Endothelial cell of umbilical vein (primary cell): ENCODE data around the gene TRAPPC10. TPM values are rescaled to one million over a fixed set of nuclear protein-coding genes. Genes with fewer than 3 reads are reported as not detected.

Experiments used
- BruUV-seq: library from RNA; stranded (reverse); fragments of 400-500 nt; replicated peaks from 2 replicates; lab custom pipeline; 2021; lab: Mats Ljungman, UMichigan
- CTCF ChIA-PET: fragments of 300-600, 350-600 bp; sonication (Branson Sonifier 250); formaldehyde crosslinking; loops from one replicate; lab custom pipeline; 2021; ENCODE audit warnings: antibody characterized with exemption, inconsistent platforms; lab: Charles Lee
- POLR2A ChIA-PET: fragments of 300-600, 350-600 bp; sonication (Branson Sonifier 250); formaldehyde crosslinking; loops from one replicate; lab custom pipeline; 2021; ENCODE audit warnings: antibody characterized with exemption, inconsistent platforms; lab: Charles Lee
- DNase-seq: peaks from one replicate; pipeline ENCODE4 v3.0.0-alpha.2; 2011; ENCODE audit warnings: low read depth, low spot score
- FAIRE-seq: peaks from 2 replicates; lab custom pipeline; 2011; peaks lifted over from hg19 to GRCh38; lab: Jason Lieb, UNC
- H2AFZ ChIP-seq: 2 replicates; pipeline ENCODE4 v1.6.0; 2012; ENCODE audit warnings: low read depth, low read length, control low read depth, inconsistent platforms
- H3K27ac ChIP-seq: 2 replicates; pipeline ENCODE4 v1.5.1; 2011; ENCODE audit warnings: low read depth, mild to moderate bottlenecking, control low read depth, low read length, moderate library complexity; ENCODE audit not compliant: insufficient read depth
- H3K27me3 ChIP-seq, 2 experiments: 2 replicates each; pipeline versions ENCODE4 v1.6.0 to v1.6.1; 2011; ENCODE audit warnings: low read length in 2 of 2, mixed read lengths in 1 of 2; ENCODE audit not compliant: control insufficient read depth in 2 of 2, insufficient read depth in 2 of 2
- H3K36me3 ChIP-seq, 2 experiments: 2 replicates in 1 of 2; 3 replicates in 1 of 2; pipeline ENCODE4 v1.5.1; 2011; ENCODE audit warnings: low read length in 2 of 2, mild to moderate bottlenecking in 1 of 2, moderate library complexity in 1 of 2; ENCODE audit not compliant: control insufficient read depth in 2 of 2, insufficient read depth in 2 of 2; ENCODE audit errors: extremely low read depth in 1 of 2
- H3K4me1 ChIP-seq: 3 replicates; pipeline ENCODE4 v1.5.1; 2011; ENCODE audit warnings: mild to moderate bottlenecking, low read length; ENCODE audit not compliant: control insufficient read depth, insufficient read depth; ENCODE audit errors: extremely low read depth
- H3K4me2 ChIP-seq: 2 replicates; pipeline ENCODE4 v1.6.1; 2011; ENCODE audit warnings: low read length, control low read depth, mixed read lengths; ENCODE audit not compliant: insufficient read depth
- H3K4me3 ChIP-seq, 3 experiments: fragments of 200-600 bp in 1 of 3; sonication (generic), shearing (Covaris generic) in 1 of 3; replicated peaks in 1 of 3; 2 replicates each; pipeline ENCODE4 v1.5.1; 2011 to 2016; ENCODE audit warnings: control low read depth in 3 of 3, low read length in 3 of 3, mild to moderate bottlenecking in 2 of 3, inconsistent platforms in 1 of 3, low read depth in 1 of 3, moderate library complexity in 1 of 3; ENCODE audit not compliant: insufficient read depth in 1 of 3
- H3K79me2 ChIP-seq: 2 replicates; pipeline ENCODE4 v1.6.0; 2012; ENCODE audit warnings: low read length, inconsistent platforms; ENCODE audit not compliant: control insufficient read depth, insufficient read depth
- H3K9ac ChIP-seq: replicated peaks from 2 replicates; pipeline ENCODE3; 2011; ENCODE audit warnings: low read length, control low read depth; ENCODE audit not compliant: insufficient read depth; ENCODE audit errors: extremely low read depth
- H3K9me1 ChIP-seq: replicated peaks from 3 replicates; pipeline ENCODE4 v1.6.0; 2011; ENCODE audit warnings: mild to moderate bottlenecking, low read length; ENCODE audit not compliant: control insufficient read depth, insufficient read depth; ENCODE audit errors: extremely low read depth
- H3K9me3 ChIP-seq: replicated peaks from 2 replicates; pipeline ENCODE4 v1.5.1; 2012; ENCODE audit warnings: low read length, inconsistent platforms; ENCODE audit not compliant: control insufficient read depth, insufficient read depth
- H4K20me1 ChIP-seq: replicated peaks from 2 replicates; pipeline ENCODE3; 2011; ENCODE audit warnings: mild to moderate bottlenecking, low read length; ENCODE audit not compliant: control insufficient read depth, insufficient read depth; ENCODE audit errors: extremely low read depth
- EZH2 ChIP-seq: IDR thresholded peaks from 2 replicates; pipeline ENCODE4 v1.6.1; 2012; ENCODE audit warnings: borderline replicate concordance, low read depth, mild to moderate bottlenecking, moderate library complexity, low read length, inconsistent platforms; ENCODE audit not compliant: severe bottlenecking
- FOS ChIP-seq: IDR thresholded peaks from 2 replicates; pipeline ENCODE4 v1.6.1; 2011; ENCODE audit warnings: mild to moderate bottlenecking, low read length, moderate library complexity, borderline replicate concordance; ENCODE audit not compliant: insufficient read depth
- GATA2 ChIP-seq: IDR thresholded peaks from 2 replicates; pipeline ENCODE4 v1.7.0; 2011; ENCODE audit warnings: low read depth, mild to moderate bottlenecking, moderate library complexity, mixed read lengths, low read length; ENCODE audit not compliant: insufficient read length, insufficient read depth
- JUN ChIP-seq: IDR thresholded peaks from 2 replicates; pipeline ENCODE4 v1.6.1; 2011; ENCODE audit warnings: borderline replicate concordance, low read depth; ENCODE audit not compliant: insufficient read length, insufficient read depth
- MYC ChIP-seq: IDR thresholded peaks from one replicate; pipeline ENCODE4 v1.6.1; 2011; ENCODE audit warnings: mild to moderate bottlenecking, low read depth, low read length
- POLR2A ChIP-seq: IDR thresholded peaks from 2 replicates; pipeline ENCODE4 v1.6.1; 2012; ENCODE audit warnings: low read depth, mild to moderate bottlenecking, control low read depth, low read length
- POLR2AphosphoS5 ChIP-seq: IDR thresholded peaks from 2 replicates; pipeline ENCODE4 v1.6.1; 2012; ENCODE audit warnings: low read depth, mild to moderate bottlenecking, control low read depth, low read length, moderate library complexity; ENCODE audit not compliant: insufficient read depth
- dilution Hi-C: fragments of 300-500 bp; cut with MboI; formaldehyde crosslinking; loops from one replicate; pipeline ENCODE4 v1.15.0; 2019; ENCODE audit warnings: low sequenced_read_pairs; ENCODE audit not compliant: extremely low pct_ligation_motif_present
- intact Hi-C: fragments of 100-400 bp; cut with micrococcal nuclease; formaldehyde crosslinking; loops from one replicate; pipeline ENCODE4 v1.10.0; 2022
- polyA plus RNA-seq, 4 experiments: library from polyadenylated mRNA; depleted of rRNA in 3 of 4; stranded (reverse) in 3 of 4; unstranded in 1 of 4; fragments of >200 nt; gene quantifications; 2 replicates each; pipeline versions ENCODE4 v1.2.1 to v1.2.3, GENCODE V29; 2011 to 2012; ENCODE audit warnings: missing spikeins in 1 of 4
- total RNA-seq: library from RNA; stranded (reverse); gene quantifications from 2 replicates; pipeline ENCODE4 v1.2.3, GENCODE V29; 2021
- TF ChIP-seq, protein P1 (sequence below): IDR thresholded peaks from 2 replicates; pipeline ENCODE4 v1.6.1; 2011; ENCODE audit not compliant: insufficient read depth, insufficient read length
- TF ChIP-seq, protein P2 (sequence below), 2 donors: IDR thresholded peaks; 1 replicate in 1 of 2; 2 replicates in 1 of 2; pipeline ENCODE4 v1.5.1; 2011; ENCODE audit warnings: low read length in 2 of 2, mild to moderate bottlenecking in 2 of 2, moderate library complexity in 2 of 2, control low read depth in 1 of 2, inconsistent platforms in 1 of 2, low read depth in 1 of 2; ENCODE audit not compliant: insufficient read depth in 1 of 2; ENCODE audit errors: extremely low read depth in 1 of 2

The TRAPPC10 gene
- total and polyA plus RNA-seq, 2 donors (not counting 3 experiments of a cell fraction or from before 2014, with no cell fraction given) = 21.5 to 33.6 TPM

GRCh38 chr21:43972850-43973633 is 39.1 kb upstream of the TRAPPC10 start:
- FAIRE-seq (no peak), DNase-seq (no peak)
- intact Hi-C loops (no loop called here), dilution Hi-C loops (no loop called here)
- Histone ChIP-seq H3K9me3 (no peaks in the 10 kb centered on the region), H3K27ac (no peak overlapping the region), H3K9ac (no peak overlapping the region), H4K20me1 (no peaks in the 10 kb centered on the region), H3K9me1 (no peaks in the 10 kb centered on the region), H3K27me3 (no peaks in the 10 kb centered on the region), H2AFZ (no peak overlapping the region), H3K36me3 (peaks cover 7 to 34% of the 10 kb centered on the region in 2 experiments), H3K79me2 (no peaks in the 10 kb centered on the region), H3K4me2 (no peak overlapping the region), H3K4me1 (no peaks in the 10 kb centered on the region), H3K4me3 (no peak overlapping the region)
- ChIA-PET POLR2A (no interaction called here), CTCF (interaction anchor here (0.9 to 1.4 kb wide), 2 partner anchors 20 to 162 kb away, joined by 3 read pairs; no protein-coding TSS in a partner anchor)
- BruUV-seq = no TSS peak
- TF ChIP-seq FOS (no peak), EZH2 (no peak), POLR2A (no peak), MYC (no peak), POLR2AphosphoS5 (no peak), GATA2 (no peak), JUN (no peak)
- TF ChIP-seq, protein P1, sequence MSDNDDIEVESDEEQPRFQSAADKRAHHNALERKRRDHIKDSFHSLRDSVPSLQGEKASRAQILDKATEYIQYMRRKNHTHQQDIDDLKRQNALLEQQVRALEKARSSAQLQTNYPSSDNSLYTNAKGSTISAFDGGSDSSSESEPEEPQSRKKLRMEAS = no peak
- TF ChIP-seq, protein P2, sequence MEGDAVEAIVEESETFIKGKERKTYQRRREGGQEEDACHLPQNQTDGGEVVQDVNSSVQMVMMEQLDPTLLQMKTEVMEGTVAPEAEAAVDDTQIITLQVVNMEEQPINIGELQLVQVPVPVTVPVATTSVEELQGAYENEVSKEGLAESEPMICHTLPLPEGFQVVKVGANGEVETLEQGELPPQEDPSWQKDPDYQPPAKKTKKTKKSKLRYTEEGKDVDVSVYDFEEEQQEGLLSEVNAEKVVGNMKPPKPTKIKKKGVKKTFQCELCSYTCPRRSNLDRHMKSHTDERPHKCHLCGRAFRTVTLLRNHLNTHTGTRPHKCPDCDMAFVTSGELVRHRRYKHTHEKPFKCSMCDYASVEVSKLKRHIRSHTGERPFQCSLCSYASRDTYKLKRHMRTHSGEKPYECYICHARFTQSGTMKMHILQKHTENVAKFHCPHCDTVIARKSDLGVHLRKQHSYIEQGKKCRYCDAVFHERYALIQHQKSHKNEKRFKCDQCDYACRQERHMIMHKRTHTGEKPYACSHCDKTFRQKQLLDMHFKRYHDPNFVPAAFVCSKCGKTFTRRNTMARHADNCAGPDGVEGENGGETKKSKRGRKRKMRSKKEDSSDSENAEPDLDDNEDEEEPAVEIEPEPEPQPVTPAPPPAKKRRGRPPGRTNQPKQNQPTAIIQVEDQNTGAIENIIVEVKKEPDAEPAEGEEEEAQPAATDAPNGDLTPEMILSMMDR (IDR thresholded peaks at IDR 0.05; ENCODE audit: extremely low read depth in 1 of 2, insufficient read depth in 1 of 2, low read depth in 1 of 2, low read length in 2 of 2) = no peak
